HG03097 (cell line): ENCODE results near the gene ZNF20.
A peak's percentile ranks its signal among the peaks of the same experiment; 100 is the strongest.
"Not testable (repeated sequence)": the region's sequence is repeated elsewhere in the genome, so short reads cannot be mapped to it uniquely, and the experiment has no call there.

ENCODE experiments used
- ATAC-seq: cut with Tn5 transposase; IDR thresholded peaks from one replicate; pipeline ENCODE4 v1.9.1; 2021; ENCODE audit not compliant: unreplicated experiment, low FRiP score

ZNF20 gene

GRCh38 chr19:12113121-12113520 is 27.0 kb downstream of the ZNF20 start:
- no peak for ATAC-seq

DNA sequence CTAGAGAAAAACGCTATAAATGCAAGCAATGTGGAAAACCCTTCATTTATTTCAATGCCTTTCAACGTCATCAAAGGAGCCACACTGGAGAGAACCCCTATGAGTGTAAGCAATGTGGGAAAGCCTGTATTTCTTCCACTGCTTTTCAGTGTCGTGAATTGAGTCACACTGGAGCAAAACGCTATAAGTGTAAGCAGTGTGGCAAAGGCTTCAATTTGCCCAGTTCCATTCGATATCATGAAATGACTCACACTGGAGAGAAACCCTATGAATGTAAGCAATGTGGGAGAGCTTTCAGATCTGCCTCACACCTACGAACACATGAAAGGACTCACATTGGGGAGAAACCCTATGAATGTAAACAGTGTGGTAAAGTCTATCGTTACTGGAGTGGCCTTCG is 27.4 kb downstream of the ZNF20 start:
- ATAC-seq: no peak

- ATAC-seq: no peak
These were observed 28.1 kb downstream of the ZNF20 start for GRCh38 chr19:12111943-12112637.

- ATAC-seq: no peak
These were observed 29.0 kb downstream of the ZNF20 start for GRCh38 chr19:12111176-12111575.

GRCh38 chr19:12103909-12104308 is 36.2 kb downstream of the ZNF20 start:
- not testable (repeated sequence) for ATAC-seq

- ATAC-seq: no peak
These were observed 42.1 kb downstream of the ZNF20 start for GRCh38 chr19:12098040-12098439.

- ATAC-seq: no peak
These were observed 44.9 kb downstream of the ZNF20 start for GRCh38 chr19:12095111-12095790.

GRCh38 chr19:12093777-12094176 is 46.4 kb downstream of the ZNF20 start:
- no peak for ATAC-seq

DNA sequence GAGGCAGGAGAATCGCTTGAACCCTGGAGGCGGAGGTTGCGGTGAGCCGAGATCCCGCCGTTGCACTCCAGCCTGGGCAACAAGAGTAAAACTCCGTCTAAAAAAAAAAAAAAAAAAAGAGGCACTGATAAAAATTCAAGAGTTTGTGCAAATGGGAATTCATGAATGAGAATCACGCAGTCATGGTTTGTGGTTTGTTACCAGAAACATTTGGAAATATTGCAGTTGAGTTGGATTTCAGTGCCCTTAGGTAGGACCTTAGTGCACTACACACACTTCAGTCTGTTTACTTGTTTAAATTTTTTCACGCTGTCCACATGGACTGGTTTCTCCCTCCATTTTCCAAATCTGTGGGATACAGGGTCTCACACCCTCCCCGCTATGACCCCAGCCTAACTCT is 47.2 kb downstream of the ZNF20 start:
- ATAC-seq: no peak

GRCh38 chr19:12092065-12092867 is 47.9 kb downstream of the ZNF20 start:
- peak; percentile 60 for ATAC-seq

DNA sequence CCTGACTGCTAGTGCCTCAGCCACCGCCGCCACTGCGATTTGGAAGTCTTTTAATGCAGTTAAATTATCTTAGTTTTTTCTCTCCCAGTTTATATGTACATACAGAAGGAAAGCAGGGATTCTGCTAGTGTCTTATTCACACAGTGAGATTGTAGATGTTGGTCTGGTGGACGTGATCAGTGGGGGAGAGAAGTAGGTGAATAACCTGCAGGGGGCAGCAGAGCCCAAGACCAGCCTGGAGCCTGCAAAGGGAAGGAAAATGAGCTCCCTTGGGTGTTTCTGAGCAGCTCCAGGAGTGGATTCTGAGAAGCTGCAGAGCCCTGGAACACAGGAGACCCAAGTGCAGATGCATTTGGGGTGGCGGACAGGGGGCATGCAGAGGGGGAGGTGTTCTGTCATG is 49.3 kb downstream of the ZNF20 start:
- no peak for ATAC-seq

- no peak for ATAC-seq
These were observed 54.9 kb downstream of the ZNF20 start for GRCh38 chr19:12085074-12085818.

- not testable (repeated sequence) for ATAC-seq
These were observed 56.8 kb downstream of the ZNF20 start for GRCh38 chr19:12083336-12083735.
